ENCODE data around the gene ANXA5.
A peak's percentile ranks its signal among the peaks of the same experiment; 100 is the strongest.
"Not testable (repeated sequence)": the region's sequence is repeated elsewhere in the genome, so short reads cannot be mapped to it uniquely, and the experiment has no call there.

The ANXA5 gene

GRCh38 chr4:121696581-121697461, at the start of gene ANXA5:
Gene ANXA5, minus strand, starts transcription at chr4:121696980. Its CDS starts 391 bp downstream, at chr4:121696589.
- peak; percentile 64 for DNase-seq (ENCODE audit: low spot score)

GRCh38 chr4:121742794-121743193, 46.0 kb upstream of the ANXA5 start:
- DNase-seq (ENCODE audit: low spot score): no peak

- no peak for DNase-seq (ENCODE audit: low spot score)
Observed at GRCh38 chr4:121741751-121742150, 45.0 kb upstream of the ANXA5 start.

- DNase-seq (ENCODE audit: low spot score): no peak
Observed at GRCh38 chr4:121740796-121741409, 44.1 kb upstream of the ANXA5 start.

GRCh38 chr4:121739575-121739974, 42.8 kb upstream of the ANXA5 start:
- no peak for DNase-seq (ENCODE audit: low spot score)

- no peak for DNase-seq (ENCODE audit: low spot score)
Observed at GRCh38 chr4:121738780-121739535, 42.2 kb upstream of the ANXA5 start.

- DNase-seq (ENCODE audit: low spot score): no peak
Observed at GRCh38 chr4:121737846-121738554, 41.2 kb upstream of the ANXA5 start.

GRCh38 chr4:121736735-121737351, 40.1 kb upstream of the ANXA5 start:
- DNase-seq (ENCODE audit: low spot score): peak; percentile 11

GRCh38 chr4:121734571-121734970, 37.8 kb upstream of the ANXA5 start:
- DNase-seq (ENCODE audit: low spot score): no peak

GRCh38 chr4:121733942-121734341, 37.2 kb upstream of the ANXA5 start:
- DNase-seq (ENCODE audit: low spot score): no peak

GRCh38 chr4:121729753-121730152, 33.0 kb upstream of the ANXA5 start:
- not testable (repeated sequence) for DNase-seq (ENCODE audit: low spot score)

GRCh38 chr4:121728798-121729226, 32.0 kb upstream of the ANXA5 start:
- no peak for DNase-seq (ENCODE audit: low spot score)

GRCh38 chr4:121728066-121728465, 31.3 kb upstream of the ANXA5 start:
- no peak for DNase-seq (ENCODE audit: low spot score)

- DNase-seq (ENCODE audit: low spot score): peak; percentile 16
Observed at GRCh38 chr4:121726642-121727268, 30.0 kb upstream of the ANXA5 start.

- no peak for DNase-seq (ENCODE audit: low spot score)
Observed at GRCh38 chr4:121724671-121725070, 27.9 kb upstream of the ANXA5 start.

GRCh38 chr4:121721700-121722099, 24.9 kb upstream of the ANXA5 start:
- DNase-seq (ENCODE audit: low spot score): no peak

- DNase-seq (ENCODE audit: low spot score): no peak
Observed at GRCh38 chr4:121720109-121720508, 23.3 kb upstream of the ANXA5 start.

- DNase-seq (ENCODE audit: low spot score): no peak
Observed at GRCh38 chr4:121717680-121718237, 21.0 kb upstream of the ANXA5 start.

GRCh38 chr4:121714548-121714947, 17.8 kb upstream of the ANXA5 start:
- no peak for DNase-seq (ENCODE audit: low spot score)

GRCh38 chr4:121712783-121713182, 16.0 kb upstream of the ANXA5 start:
- no peak for DNase-seq (ENCODE audit: low spot score)
